Stimulated activated CD4-positive, alpha-beta T cell treated with anti-CD3 and anti-CD28 coated beads, Interleukin-15, amount 100 ng/mL, for 1 hour (primary cell): ENCODE measurements around the gene MYH6.
"Not testable (repeated sequence)": the region's sequence is repeated elsewhere in the genome, so short reads cannot be mapped to it uniquely, and the experiment has no call there.

Source experiments
- DNase-seq, 2 donors: peaks; one replicate each; pipeline ENCODE4 v3.0.0-alpha.2; 2020; ENCODE audit warnings: low read depth in 1 of 2, low spot score in 1 of 2

Gene MYH6

DNA sequence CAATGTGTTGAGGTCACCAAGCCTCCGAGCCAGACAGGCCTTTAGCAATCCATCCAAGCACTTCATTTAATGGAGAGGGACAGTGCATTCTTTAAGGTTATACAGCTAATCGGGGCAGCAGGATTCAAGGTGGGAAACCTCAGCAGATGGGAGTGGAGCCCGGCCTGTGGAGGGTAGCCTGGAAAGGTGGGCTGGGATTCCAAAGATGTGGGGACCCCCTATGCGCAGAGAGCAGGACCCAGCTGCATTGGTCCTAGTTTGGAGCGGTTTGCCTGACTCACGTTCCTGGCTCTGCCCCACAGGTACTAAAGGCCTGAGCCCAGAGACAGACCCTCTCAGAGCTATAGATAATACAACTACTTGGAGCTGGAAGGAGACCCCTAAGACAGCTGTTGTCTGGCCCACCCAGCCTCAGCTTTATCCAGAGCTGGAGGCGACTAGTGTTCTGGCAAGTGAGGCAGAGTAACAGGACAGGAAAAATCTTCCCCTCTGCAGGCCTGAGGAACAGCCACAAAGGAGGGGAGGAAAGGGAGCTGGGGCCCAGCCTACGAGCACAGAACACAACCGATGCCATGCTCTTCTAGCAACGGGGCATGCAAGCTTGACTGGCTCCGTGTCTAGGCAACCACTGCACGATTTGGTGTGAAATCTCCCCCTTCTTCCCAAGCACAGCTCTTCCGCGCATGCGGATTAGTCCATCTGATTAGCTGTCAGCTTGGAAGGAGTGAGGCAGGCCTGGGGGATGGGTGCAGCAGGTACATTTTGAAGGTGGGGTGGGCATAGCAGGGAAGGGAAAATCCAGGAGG lies 28.5 kb upstream of the MYH6 start:
- DNase-seq = no peak

DNA sequence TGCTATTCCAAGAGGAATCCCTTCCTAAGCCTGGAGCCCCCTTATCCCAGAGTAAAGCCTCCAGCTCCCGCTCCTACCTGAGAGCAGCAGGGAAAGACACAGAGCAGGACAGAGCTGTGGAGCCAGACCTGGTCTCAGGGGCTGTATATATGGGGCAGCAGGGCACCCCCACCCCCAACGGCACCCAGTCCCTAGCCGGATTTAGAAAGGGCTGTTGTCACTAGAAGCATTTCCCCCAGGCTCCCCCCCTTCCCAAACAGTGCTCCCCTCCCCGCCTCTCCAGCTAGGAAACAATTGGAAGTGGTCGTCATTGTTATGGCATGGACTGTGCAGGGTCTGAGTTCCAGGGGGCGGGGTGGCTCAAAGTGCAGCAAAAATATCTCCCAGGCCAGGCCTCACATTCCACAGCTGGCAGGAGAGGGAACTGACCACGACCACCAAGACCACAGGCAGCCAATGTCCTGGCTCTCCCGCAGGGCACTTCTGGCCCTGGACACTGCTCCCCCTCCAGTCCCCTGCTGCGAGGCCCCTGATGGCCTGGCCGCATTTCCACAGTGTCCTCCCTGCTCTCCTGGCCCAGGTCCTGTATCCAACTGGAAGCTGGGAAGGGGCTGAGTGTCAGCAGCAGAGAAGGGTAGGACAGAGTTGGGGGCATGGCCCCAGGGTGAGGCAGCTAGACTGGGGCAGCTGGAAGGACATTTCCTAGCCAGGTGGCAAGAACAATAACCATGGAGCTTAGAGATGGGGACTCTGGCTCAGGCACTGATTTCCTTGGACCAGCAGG lies 27.7 kb upstream of the MYH6 start, which contains the start of gene MYH7:
TSS of gene MYH7 (minus strand) at position 118 of the 784 bp plus-strand sequence. CDS start 1,928 bp downstream, outside the sequence.
- DNase-seq = no peak

DNA sequence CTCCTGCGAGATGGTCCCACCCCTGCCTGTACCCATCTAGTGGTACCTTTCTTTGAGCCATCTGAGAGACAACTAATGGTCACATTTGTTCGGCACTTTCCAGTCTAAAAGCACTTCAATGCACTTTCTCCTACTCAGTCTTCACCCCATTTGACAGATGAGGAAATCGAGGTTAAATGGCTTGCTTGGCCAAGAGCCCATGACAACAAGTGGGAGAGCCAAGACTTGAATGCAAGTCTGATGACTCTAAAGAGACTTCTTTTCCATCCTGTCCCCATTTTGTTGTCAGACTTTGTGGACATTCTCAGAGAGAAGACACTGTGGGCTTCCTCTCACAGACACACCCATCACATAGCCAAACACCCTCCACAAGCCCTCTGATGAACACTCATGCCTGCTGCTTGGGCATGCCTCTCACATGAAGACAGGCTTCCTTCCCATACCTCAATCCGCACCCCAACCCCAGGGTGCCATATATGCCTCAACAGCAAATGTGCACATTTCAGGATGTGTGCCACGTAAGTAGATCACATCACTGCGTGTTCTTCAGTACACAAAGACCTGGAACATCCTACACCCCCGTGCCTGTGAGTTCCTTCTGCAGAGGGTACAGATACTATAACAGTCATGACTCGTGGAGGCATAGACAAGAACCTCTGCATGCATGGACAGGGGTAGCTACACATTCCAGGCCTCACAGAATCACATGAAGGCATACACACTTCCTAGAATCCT lies 26.6 kb upstream of the MYH6 start:
- DNase-seq = no peak

DNA sequence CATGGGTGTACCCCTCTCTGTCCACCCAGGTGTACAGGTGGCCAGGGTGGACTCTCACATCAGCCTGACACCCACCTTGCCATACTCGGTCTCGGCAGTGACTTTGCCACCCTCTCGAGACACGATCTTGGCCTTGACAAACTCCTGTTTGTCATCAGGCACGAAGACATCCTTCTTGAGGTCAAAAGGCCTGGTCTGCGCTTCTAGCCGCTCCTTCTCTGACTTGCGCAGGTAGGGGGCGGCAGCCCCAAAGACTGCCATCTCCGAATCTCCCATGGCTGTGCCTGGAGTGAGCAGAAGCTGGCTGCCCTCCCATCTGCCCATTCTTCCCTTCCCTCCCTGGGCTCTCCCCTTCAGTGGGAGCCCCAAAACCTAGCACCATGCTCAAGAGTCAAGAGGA lies 25.4 kb upstream of the MYH6 start:
- no peak for DNase-seq

DNA sequence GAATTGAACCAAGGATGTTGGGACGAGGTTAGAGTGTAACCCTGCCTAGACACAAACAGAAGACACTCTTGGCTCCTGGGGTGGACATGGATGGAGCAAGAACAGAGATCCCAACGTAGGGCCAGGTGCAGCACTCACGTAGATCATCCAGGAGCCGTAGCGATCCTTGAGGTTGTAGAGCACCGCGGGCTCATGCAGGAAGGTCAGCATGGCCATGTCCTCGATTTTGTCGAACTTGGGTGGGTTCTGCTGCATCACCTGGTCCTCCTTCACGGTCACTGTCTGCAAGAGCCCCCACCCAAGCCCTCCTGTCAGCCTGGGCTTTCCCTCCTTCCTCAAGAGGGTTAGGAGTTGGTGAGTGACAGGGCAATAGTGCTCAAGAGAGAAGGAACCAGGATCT lies 24.9 kb upstream of the MYH6 start:
- no peak for DNase-seq

- no peak for DNase-seq
These were observed 24.2 kb upstream of the MYH6 start for GRCh38 chr14:23432102-23432925.

- no peak for DNase-seq
These were observed 23.4 kb upstream of the MYH6 start for GRCh38 chr14:23431486-23431885.

GRCh38 chr14:23430723-23431085 lies 22.6 kb upstream of the MYH6 start:
- DNase-seq = no peak

DNA sequence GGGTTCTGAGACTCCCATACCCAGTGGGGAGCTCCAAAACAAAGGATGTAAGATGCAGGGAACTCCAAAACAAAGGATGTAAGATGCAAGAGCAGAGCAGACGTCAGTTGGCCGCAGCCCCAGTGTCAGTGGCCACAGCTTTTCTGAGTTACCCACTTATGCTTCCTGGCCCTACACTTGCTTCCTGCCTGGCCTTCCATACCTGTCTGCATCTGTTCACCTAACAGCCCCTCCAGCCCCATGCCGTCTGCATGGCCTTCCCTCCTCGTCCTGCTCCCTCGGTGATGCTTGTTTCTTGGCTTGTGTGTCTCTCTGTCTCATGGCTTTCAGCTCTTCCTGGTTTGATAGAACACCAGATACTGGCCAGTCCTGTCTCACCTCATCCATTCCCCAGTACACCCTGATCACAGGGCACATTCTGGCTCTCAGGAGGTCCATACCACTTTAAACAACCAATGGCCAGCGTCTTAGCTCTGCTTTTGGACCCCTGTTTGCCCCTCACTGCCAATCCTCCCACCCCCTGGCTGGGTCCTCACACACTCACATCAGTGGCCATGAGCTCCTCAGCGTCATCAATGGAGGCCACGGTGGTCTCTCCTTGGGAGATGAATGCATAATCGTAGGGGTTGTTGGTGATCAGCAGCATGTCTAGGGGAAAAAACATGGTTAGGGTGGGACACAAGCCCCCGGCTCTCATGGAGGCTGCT lies 22.1 kb upstream of the MYH6 start:
- no peak for DNase-seq

DNA sequence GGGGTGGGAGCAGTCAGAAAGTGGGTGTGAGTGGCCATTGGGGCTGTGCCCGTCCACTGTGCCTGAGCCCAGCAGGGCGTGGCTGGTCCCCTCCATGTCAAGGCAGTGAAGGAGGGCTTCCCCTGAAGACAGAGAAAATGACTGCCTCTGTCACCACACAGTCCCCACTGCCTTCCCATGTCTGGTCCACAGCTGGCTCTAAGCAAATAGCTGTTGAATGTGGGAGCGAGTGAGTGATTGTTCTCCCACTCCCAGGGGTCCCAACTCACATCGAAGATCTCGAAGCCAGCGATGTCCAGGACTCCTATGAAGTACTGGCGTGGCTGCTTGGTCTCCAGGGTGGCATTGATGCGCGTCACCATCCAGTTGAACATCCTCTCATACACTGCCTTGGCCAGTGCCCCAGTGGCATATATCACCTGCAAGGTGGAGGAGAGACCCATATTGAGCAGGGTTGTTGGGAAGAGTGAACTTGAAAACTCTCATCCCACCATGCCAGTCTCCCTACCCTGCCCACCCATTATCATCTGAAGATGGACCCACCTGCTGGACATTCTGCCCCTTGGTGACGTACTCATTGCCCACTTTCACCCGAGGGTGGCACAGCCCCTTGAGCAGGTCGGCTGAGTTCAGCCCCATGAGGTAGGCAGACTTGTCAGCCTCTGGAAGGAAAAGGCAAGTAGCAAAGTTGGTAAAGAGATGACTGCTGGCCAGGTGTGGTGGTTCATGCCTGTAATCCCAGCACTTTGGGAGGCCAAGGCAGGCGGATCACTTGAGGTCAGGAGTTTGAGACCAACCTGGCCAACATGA lies 20.8 kb upstream of the MYH6 start:
- DNase-seq = no peak

DNA sequence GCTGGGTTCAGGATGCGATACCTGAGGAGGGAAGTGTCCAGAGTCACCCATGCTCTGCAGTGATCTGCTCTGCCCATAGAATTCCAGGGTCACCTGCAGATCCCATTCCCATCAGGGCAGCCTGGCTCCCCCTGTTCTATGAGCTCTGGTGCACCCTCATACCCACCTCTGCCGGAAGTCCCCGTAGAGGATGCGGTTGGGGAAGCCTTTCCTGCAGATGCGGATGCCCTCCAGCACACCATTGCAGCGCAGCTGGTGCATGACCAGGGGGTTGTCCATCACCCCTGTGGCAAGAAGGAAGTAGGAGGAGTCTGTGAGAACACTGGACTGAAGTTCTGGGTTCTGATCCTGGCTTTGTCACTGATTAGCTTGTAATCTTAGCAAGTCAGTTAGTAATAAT lies 17.7 kb upstream of the MYH6 start:
- DNase-seq = not testable (repeated sequence)

DNA sequence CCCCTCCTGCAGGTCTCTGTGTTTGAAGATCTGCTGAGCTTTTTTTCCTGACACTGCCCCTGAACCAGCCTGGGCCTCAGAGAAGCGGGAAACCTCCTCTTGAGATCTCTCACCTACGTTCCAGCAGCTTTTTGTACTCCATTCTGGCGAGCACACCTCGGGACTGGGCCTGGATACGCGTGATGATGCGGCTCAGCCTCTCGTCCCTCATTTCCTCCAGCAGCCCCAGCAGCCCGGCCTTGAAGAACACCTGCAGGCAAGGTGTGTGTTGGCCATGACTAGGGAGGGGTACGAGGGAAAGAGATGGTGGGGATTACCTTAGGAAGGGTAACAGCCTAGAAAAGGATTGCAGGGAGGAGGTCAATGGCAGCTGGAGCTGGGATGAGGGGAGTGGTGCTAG lies 17.1 kb upstream of the MYH6 start:
- no peak for DNase-seq

DNA sequence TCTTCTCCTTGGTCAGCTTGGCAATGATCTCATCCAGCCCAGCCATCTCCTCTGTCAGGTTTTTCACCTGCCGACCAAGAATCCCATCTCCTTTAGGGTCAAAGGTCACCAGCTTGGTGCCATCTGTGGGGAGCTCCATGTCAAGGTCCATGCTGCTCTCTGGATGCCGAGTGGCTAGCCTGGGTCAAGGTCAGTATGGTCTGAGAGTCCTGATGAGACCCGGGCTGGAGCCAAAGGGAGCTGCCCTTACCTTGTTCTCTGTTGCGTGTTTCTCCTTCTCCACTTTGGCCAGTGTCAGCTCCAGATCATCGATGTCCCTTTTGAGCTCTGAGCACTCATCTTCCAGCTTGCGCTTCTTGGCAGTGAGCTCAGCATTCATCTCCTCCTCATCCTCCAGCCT lies 15.6 kb upstream of the MYH6 start:
- no peak for DNase-seq

- no peak for DNase-seq
These were observed 13.5 kb upstream of the MYH6 start for GRCh38 chr14:23421594-23421993.

DNA sequence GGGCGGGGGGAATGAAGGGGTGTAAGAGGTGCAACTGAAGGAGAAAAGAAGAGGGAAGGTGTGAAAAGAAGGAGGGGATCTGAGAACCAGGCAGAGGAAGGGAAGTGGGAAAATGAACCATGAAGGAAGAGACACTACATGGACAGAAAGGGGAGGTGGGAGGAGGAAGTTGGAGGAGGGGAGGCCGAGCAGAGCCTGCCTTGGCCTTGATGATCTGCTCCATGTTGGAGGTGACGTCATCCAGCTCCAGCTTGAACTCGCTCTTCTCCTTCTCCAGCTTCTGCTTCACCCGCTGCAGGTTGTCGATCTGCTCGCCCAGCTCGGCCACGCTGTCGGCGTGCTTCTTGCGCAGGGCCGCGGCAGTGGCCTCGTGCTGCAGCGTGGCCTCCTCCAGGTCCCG lies 11.6 kb upstream of the MYH6 start:
- DNase-seq = not testable (repeated sequence)

GRCh38 chr14:23418021-23418420 lies 9.9 kb upstream of the MYH6 start:
- no peak for DNase-seq

- not testable (repeated sequence) for DNase-seq
These were observed 9.2 kb upstream of the MYH6 start for GRCh38 chr14:23417269-23417668.

- no peak for DNase-seq
These were observed 8.7 kb upstream of the MYH6 start for GRCh38 chr14:23416801-23417200.
